HL-60 (cell line): ENCODE results near the gene AS3MT.

Experiments used
- CTCF ChIP-seq: IDR thresholded peaks from one replicate; pipeline ENCODE4 v1.5.1; 2011; ENCODE audit warnings: low read length, control low read depth, inconsistent platforms; ENCODE audit not compliant: insufficient read depth
- GABPA ChIP-seq: IDR thresholded peaks from 2 replicates; pipeline ENCODE4 v1.6.1; 2012; ENCODE audit warnings: low read depth
- POLR2AphosphoS5 ChIP-seq: IDR thresholded peaks from 2 replicates; pipeline ENCODE4 v1.6.1; 2012; ENCODE audit warnings: low read depth
- REST ChIP-seq: IDR thresholded peaks from 2 replicates; pipeline ENCODE4 v1.6.1; 2012; ENCODE audit warnings: low read depth; ENCODE audit not compliant: insufficient replicate concordance

- no peak for TF ChIP-seq CTCF
- no peak for TF ChIP-seq POLR2AphosphoS5
- TF ChIP-seq GABPA, result no peak
- TF ChIP-seq REST, result no peak
Measured at GRCh38 chr10:102927311-102928010, 58.2 kb downstream of the AS3MT start.
